GM19395 (cell line): Measurements from ENCODE around the gene PLVAP.
A peak's percentile ranks its signal among the peaks of the same experiment; 100 is the strongest.
"Not testable (repeated sequence)": the region's sequence is repeated elsewhere in the genome, so short reads cannot be mapped to it uniquely, and the experiment has no call there.

Experiments used
- ATAC-seq: cut with Tn5 transposase; IDR thresholded peaks from one replicate; pipeline ENCODE4 v1.9.1; 2021; ENCODE audit warnings: mild to moderate bottlenecking, moderate library complexity; ENCODE audit not compliant: unreplicated experiment

Gene PLVAP

DNA sequence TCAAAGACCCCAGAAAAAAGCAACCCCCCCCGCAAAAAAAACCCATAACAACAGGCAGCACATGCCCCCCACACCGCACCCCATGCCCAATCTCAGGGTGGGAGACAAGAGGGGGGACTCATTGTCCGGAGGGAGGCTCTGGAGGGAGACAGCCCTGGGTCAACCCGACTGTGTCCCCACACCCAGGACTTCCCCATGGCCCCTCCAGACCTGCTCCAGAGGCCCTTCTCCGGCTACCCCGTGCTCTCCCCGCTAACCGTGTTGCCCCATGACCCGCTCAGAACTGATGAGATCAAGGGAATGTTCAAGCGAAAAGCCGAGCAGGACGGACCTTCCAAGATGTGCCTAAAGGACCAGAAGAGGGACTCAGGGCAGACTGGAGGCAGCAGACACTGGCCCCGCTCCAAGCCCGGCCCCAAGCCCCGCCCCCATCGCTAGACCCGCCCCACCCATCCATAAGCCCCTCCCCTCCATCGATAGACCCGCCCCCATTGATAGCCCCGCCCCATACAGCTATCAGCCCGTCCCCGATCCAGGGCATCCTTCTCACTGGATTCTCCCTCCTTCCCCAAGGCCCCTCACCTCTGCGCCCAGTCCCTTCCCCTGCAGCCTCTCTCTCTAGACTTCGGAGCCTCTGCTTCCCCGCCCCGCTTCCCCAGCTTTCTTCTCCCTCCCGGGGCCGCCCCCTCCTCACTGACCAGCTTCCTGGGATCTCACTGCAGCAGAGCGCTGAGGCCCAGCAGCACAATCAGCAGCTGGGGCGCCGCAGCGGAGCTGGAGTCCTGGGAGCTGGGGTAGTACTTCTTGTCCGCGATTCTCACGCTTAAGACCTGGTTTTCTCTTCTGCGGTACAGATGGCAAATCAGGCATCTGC is 26.1 kb upstream of the PLVAP start:
- no peak for ATAC-seq

DNA sequence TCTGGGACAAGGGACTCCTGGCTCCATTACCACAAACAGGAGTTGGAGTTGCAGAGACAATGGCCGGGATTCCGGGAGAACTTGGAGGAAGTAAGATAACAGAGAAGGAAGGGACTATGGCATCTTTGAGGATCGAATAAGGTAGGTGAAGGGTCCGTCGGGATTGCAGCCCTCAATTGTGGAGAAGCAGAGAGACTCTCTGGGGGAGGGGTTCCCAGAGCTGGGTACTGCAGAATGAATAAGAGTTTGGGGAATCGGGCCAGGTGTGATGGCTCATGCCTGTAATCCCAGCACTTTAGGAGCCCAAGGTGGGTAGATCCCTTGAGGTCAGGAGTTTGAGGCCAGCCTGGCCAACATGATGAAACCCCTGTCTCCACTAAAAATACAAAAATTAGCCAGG is 24.5 kb upstream of the PLVAP start:
- ATAC-seq = no peak

GRCh38 chr19:17398902-17399527 is 21.9 kb upstream of the PLVAP start:
- ATAC-seq = no peak

DNA sequence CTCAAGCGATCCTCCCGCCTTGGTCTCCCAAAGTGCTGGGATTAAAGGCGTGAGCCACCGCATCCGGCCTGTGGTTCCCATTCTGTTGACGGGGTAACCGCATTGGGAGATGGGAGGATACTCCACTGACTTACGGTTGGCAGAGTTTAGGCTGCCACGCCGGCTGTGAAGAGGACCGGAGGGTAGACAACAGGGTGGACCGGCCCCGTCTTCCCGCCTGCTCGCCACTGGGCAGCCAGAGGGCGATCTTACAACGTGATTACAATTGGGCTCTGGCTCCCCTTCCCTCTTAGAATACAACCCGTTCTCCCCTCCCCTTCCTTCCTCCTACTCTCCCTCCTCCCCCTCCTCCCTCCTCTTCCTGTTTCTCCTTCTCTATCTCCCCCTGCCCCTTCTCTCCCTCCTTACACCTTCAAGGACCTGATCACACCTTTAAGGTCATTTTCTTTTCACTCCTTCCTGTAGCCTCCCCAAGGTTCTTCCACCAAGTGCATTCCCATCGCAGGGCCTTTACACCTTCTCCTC is 17.8 kb upstream of the PLVAP start:
- no peak for ATAC-seq

DNA sequence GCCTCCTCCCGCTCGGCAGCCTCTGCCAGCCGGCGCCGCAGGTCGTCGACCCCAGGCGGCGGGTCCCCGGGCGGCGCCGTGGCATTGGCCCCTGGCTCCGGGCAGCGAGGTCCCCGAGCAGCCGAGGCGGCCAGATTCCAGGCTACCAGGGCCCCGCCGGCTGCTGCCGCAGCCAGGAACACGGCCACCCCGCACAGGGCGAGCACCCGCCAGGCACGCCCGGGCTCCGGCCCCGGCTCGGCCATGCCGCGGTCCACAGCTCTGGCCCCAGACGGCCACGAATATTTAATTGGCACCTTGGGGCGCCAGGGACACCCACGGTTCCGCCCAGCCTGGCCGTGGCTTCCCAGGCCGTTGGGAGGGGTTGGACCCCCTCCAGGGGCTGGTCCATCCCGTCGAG is 16.8 kb upstream of the PLVAP start, which contains the start of gene CCDC194:
CCDC194 (minus strand) TSS at position 283 of the 400 bp plus-strand sequence; CDS start at position 245, 38 bp downstream.
- no peak for ATAC-seq

DNA sequence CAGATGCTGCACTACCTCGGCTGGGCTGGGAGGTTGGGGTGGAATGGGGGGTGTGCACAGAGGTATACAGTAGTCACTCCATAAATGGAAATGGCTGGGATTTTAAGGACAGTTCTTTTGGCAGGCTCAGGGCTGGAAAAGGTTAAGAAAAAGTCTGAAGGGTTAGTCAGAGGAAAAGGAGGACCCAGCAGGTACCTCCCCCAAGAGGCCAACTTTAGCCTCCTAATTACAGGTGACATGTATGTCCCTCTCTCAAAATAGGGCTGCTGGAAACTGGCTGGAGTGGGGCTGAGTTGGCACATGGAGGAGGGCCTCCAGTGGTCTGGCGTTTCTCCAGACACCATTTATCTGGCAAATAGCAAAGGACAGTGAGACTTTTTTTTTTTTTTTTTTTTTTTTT is 15.9 kb upstream of the PLVAP start:
- ATAC-seq = no peak

GRCh38 chr19:17391371-17392151 is 14.4 kb upstream of the PLVAP start:
- ATAC-seq = peak; percentile 21

DNA sequence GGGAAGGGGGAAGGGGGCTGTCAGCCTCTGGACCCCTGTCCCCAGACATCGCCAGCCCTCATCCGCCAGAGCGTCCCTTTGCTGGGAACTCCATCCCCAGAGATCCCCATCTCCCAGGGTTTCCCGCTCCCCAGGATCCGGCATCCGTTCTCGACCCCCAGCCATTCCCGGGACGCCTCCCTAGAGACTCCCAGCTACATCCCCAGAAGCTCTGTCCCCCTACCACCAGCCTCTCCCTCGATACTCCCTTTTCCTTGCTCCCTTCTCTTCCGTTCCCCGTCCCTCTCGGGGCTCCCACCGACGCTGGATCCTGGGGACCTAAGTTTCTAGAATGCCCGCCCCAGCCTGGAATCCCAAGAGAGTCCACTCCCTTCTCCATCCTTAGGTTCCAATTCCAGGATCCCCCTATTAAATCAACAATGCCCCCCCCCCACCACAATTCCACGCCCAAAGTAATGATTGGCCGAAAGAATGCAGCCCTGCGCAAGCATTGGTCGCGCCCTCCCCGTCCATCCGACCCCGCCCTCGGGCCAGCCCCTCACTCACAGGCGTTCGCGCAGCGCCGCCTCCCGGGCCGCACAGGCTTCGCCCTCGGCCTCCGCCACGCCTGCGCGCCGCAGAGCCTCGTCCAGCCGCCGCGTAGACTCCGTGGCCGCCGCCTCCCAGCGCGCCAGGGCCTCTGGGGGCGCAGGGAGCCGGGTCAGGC is 13.7 kb upstream of the PLVAP start:
- peak; percentile 83 for ATAC-seq

DNA sequence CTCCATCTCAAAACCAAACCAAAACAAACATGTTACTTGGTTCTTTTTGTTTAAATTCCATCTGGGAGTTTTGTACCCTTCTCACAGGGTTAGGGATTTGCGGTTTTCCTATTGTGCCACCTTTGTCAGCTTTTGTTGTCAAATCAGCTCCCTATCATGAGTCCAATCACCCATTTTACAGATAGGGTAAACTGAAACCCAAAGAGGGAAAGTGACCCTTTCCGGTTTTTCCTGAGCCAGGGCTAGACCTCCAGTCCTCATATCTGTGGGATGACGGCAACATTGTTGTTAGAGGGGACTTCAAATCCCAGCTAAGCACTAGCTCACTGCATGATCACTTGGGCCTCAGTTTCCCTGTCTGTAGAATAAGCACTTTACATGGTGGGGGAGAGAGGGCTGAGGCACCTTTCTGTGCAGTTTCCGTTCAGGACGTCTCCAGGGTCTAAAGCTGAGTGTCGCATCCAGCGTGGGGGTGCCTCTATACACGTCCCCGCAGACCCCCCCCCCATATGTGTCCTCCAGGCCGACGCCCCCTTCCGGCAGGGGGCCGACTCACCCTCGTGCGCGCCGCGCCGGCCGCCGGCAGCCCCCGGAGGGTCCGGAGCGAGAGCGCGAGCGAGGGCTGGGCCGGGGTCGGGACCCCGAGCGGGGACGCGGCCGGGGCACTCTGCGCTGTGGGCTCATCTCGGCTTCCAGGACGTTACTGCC is 13.0 kb upstream of the PLVAP start:
- ATAC-seq = no peak

DNA sequence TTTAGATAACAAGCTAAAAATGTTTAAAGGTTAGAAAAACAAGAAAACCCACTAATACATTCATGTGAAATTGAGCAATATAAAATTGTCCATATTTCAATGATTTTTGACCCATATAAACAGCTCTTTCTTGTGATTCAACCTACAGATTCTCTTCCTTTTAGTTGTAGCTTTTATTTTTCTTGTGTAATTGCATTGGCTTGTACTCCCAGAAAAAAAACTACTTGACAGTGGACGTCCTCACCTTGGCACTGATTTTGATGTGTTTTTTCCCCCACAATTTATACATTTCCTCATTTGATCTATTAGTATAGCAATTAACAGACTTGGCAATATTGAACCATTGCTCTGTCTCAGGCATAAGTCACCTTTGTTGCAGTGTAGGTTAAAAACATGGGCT is 12.1 kb upstream of the PLVAP start:
- no peak for ATAC-seq

- no peak for ATAC-seq
Measured at GRCh38 chr19:17385878-17386611, 8.9 kb upstream of the PLVAP start.

GRCh38 chr19:17380426-17381138 is 3.4 kb upstream of the PLVAP start:
- no peak for ATAC-seq

DNA sequence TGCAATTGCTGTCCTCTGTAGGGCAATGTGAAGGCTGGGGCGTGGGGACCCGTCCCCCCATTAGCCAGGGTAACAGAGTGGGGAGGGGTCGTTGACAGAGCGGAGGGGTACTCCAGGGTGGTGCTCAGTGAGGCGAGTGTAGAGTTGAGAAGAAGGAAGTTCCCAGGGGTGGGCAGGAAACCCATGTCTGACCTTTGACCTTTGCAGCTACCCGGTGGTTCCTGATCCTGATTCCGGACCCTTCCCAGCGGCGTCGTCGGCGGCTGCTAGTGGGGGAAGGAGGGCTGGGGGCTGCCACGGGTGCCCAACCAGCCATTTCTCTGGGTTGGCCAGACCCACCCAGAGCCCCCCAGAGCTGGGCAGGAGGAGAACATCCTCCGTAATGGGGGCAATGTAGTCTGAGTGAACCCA is 2.1 kb upstream of the PLVAP start:
- ATAC-seq = no peak

DNA sequence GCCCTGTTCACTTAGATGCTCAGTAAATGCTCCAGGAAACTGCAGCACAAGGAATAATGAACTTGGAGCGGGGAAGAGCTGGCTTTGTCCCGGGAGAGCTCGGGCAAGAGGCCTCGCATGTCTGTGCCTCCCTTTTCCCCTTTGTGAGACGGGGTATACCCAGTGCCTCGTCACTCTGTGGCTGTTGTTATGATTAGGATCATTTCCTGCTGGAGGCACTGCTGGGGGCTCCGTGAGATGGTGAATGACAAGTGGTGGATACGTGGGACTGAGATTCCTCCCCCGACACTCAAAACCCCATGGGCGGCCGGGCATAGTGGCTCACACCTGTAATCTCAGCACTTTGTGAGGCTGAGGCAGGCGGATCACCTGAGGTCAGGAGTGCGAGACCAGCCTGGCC is 1.1 kb upstream of the PLVAP start:
- no peak for ATAC-seq

DNA sequence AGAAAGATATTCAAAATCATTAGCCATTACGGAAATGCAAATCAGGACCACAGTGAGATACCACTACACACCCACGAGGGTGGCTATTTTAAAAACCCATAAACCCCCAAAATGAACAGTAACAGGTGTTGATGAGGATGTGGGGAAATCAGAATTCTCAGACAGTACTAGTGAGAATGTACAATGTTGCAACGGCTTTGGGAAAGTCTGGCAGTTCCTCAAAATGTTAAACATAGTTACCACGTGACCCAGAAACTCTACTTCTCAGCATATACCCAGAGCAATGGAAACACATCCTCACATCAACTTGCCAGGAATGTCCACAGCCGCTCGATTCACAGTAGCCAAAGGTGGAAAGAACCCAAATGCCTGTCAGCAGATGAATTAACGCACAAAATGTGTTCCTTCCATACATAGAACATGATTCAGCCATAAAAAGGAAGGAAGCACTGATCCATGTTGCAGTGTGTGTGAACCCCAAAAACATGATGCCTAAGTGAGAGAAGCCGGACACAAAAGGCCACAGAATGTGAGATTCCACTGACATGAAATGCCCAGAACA is 7.0 kb downstream of the PLVAP start:
- ATAC-seq = peak; percentile 86

DNA sequence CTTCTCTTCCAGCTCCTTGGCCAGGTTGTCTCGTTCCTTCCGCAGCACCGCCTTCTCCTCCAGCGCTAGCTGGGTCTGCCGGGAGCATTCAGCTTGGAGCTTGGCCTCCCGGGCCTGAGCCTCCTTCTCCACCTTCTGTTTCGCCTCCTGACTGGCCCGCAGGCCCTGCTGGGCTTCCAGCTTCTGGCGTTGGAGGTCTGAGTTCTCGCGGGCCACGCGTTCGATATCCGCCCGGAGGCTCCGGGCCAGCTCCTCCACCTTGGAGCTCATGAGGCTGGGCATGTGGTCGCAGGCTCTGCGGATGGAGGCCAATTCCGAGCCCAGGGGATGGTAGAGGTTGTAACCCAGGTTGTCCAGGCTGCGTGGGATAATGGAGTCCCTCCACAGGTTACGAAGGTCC is 11.8 kb downstream of the PLVAP start:
- ATAC-seq = no peak

DNA sequence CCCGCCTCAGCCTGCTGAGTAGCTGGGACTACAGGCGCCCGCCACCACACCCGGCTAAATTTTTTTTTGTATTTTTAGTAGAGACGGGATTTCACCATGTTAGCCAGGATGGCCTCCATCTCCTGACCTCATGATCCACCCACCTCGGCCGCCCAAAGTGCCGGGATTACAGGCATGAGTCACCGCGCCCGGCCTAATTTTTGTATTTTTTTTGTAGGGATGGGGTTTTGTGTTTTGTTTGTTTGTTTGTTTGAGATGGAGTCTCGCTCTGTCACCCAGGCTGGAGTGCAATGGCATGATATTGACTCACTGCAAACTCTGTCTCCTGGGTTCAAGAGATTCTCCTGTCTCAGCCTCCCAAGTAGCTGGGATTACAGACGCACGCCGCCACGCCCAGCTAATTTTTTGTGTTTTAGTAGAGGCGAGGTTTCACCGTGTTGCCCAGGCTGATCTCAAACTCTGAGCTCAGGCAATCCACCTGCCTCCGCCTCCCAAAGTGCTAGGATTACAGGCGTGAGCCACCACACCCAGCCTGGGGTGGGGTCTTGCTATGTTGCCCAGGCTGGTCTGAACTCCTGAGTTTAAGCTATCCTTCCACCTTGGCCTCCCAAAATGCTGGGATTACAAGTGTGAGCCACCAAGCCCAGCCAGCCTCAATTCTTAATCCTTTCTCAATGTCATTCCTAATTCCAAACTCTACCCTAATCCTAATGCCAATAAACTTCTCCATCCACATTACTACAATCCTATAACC is 13.1 kb downstream of the PLVAP start:
- not testable (repeated sequence) for ATAC-seq
